AG04450 (cell line): ENCODE results near the gene SCAP. TPM values are rescaled to one million over a fixed set of nuclear protein-coding genes. Genes with fewer than 3 reads are reported as not detected.

ENCODE experiments used
- CTCF ChIA-PET: fragments of 300-600, 350-600 bp; formaldehyde crosslinking; extraction: SDS; loops from one replicate; lab custom pipeline; 2022; ENCODE audit warnings: antibody characterized with exemption, inconsistent platforms; lab: Charles Lee
- POLR2A ChIA-PET: fragments of 350-600 bp; formaldehyde crosslinking; extraction: SDS; loops from one replicate; lab custom pipeline; 2021; ENCODE audit warnings: antibody characterized with exemption, inconsistent platforms; lab: Yijun Ruan, JAX
- DNase-seq: peaks from one replicate; pipeline ENCODE4 v3.0.0-alpha.2; 2011; ENCODE audit warnings: low read depth, low spot score
- H3K27ac ChIP-seq: one replicate; pipeline ENCODE4 v1.5.1; 2012; ENCODE audit warnings: low read depth, low read length, control low read depth
- H3K27me3 ChIP-seq: one replicate; pipeline ENCODE4 v1.6.0; 2012; ENCODE audit warnings: low read length; ENCODE audit not compliant: control insufficient read depth, insufficient read depth
- H3K4me3 ChIP-seq: 2 replicates; pipeline ENCODE4 v1.5.1; 2011; ENCODE audit warnings: mild to moderate bottlenecking, low read depth, low read length, control low read depth
- H3K9me3 ChIP-seq: 2 replicates; pipeline ENCODE4 v1.5.1; 2012; ENCODE audit warnings: low read length; ENCODE audit not compliant: control insufficient read depth, insufficient read depth
- CTCF ChIP-seq: IDR thresholded peaks from 2 replicates; pipeline ENCODE4 v1.5.1; 2011; ENCODE audit warnings: low read depth, low read length, control low read depth, inconsistent platforms
- polyA plus RNA-seq: library from polyadenylated mRNA; depleted of rRNA; stranded (reverse); fragments of >200 nt; gene quantifications from 2 replicates; pipeline ENCODE4 v1.2.3, GENCODE V29; 2011

SCAP gene
- polyA plus RNA-seq, 1 experiment: 17.0 TPM

DNA sequence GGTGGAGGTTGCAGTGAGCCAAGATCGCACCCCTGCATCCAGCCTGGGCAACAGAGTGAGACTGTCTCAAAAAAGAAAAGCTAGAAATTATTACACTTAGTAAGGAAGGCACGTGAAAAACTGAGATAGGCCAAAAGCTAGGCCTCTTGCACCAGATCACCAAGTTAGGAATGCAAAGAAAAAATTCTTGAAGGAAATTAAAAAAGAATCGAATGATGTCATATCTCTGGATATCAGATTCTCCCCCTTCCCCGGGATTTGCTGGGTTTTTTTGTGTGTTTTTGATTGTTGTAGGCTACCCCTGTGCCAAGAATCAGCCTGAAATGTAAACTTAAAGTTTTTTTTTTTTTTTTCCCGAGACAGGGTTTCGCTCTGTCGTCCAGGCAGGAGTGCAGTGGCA lies 77.5 kb downstream of the SCAP start:
- ChIA-PET POLR2A (interaction anchor here (0.6 to 0.9 kb wide), 2 partner anchors 18 kb away, joined by 3 to 8 read pairs; partner anchors contain the start of gene PTPN23), CTCF (interaction anchor here (1.2 kb wide), 1 partner anchor 22 kb away, joined by 3 read pairs; no protein-coding TSS in a partner anchor)
- Histone ChIP-seq H3K9me3 (no peaks in the 10 kb centered on the region), H3K27ac (peak overlapping the region; percentile 75), H3K4me3 (no peak overlapping the region), H3K27me3 (no peaks in the 10 kb centered on the region)
- DNase-seq: peak; percentile 32
- TF ChIP-seq CTCF: no peak

DNA sequence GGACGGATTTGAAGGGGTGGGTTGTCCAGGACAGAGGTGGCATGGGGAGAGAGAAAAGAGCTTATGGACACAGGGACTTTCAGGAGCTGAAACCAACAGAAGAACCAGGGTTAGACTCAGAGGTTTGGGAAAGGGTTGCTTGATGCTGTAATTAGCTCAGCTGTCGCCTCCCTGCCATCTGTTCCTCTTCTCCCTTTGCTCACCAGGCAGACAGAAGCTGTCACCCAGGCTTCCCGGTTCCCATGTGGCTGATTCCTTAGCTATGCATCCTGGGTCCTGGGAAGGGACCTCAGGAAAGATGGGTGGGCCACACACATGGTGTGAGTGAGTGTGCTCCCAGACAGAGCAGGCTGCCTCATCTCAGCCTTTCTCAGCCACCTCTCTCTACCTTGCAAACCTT lies 80.9 kb downstream of the SCAP start:
- no peak for DNase-seq
- CTCF ChIA-PET: interaction anchor here (1.1 kb wide), 1 partner anchor 27 kb away, joined by 5 read pairs; no protein-coding TSS in a partner anchor
- TF ChIP-seq CTCF: no peak
- POLR2A ChIA-PET: interaction anchor here (0.6 to 1.3 kb wide), 2 partner anchors 14 to 16 kb away, joined by 6 to 8 read pairs; partner anchors contain the start of gene PTPN23
- no peaks in the 10 kb centered on the region for H3K27me3 ChIP-seq
- H3K27ac ChIP-seq: no peak overlapping the region
- H3K4me3 ChIP-seq: no peak overlapping the region
- no peaks in the 10 kb centered on the region for H3K9me3 ChIP-seq

DNA sequence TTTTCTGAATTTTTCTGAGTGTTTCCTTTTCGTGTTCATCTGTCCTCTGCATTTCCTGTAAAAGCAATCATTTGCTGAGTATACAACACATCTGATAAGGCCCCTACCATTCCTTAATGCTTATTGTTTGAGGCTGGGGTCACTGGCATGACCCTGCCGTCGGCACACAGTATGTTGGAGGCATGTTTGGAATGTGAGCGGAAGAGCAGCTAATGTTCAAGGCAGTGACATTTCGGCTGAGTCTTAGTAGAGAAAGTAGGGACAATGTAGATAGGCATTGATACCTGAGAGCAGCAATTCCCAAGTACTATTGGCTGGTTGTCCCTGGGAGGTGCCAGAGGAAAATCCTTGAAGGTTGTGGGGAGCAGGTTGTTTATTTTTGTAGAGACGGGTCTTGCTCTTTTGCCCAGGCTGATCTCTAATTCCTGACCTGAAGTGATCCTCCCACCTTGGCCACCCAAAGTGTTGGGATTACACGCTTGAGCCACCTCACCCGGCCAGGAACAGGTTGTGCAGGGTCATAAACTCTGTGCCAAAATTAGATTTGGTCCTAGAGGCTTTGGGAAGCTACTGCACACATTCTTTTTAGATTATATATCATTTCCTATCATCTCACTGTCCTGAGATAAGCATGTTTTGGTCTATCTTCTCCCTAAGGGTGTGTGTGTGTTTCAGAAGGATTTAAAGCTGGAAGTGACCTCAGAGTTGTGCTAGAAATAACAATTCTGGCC lies 81.4 kb downstream of the SCAP start:
- CTCF ChIA-PET: interaction anchor here (0.6 to 1.1 kb wide), 2 partner anchors 27 to 504 kb away, joined by 3 to 5 read pairs; no protein-coding TSS in a partner anchor
- no peaks in the 10 kb centered on the region for H3K27me3 ChIP-seq
- DNase-seq: no peak
- no peaks in the 10 kb centered on the region for H3K9me3 ChIP-seq
- no peak overlapping the region for H3K4me3 ChIP-seq
- TF ChIP-seq CTCF: no peak; the same call in 1 of the 2 replicates
- POLR2A ChIA-PET: interaction anchor here (0.6 to 1.3 kb wide), 2 partner anchors 14 to 15 kb away, joined by 6 to 8 read pairs; partner anchors contain the start of gene PTPN23
- no peak overlapping the region for H3K27ac ChIP-seq

GRCh38 chr3:47392933-47393332 lies 82.8 kb downstream of the SCAP start:
- DNase-seq: no peak
- no peak overlapping the region for H3K4me3 ChIP-seq
- H3K27me3 ChIP-seq: no peaks in the 10 kb centered on the region
- CTCF ChIA-PET: no interaction called here
- no peaks in the 10 kb centered on the region for H3K9me3 ChIP-seq
- H3K27ac ChIP-seq: no peak overlapping the region
- POLR2A ChIA-PET: no interaction called here
- no peak for TF ChIP-seq CTCF

GRCh38 chr3:47385796-47386195 lies 89.9 kb downstream of the SCAP start:
- no peak for TF ChIP-seq CTCF
- H3K9me3 ChIP-seq: no peaks in the 10 kb centered on the region; the same call in 1 of the 2 replicates
- no peaks in the 10 kb centered on the region for H3K27me3 ChIP-seq
- ChIA-PET CTCF (no interaction called here), POLR2A (no interaction called here)
- no peak overlapping the region for H3K27ac ChIP-seq
- no peak for DNase-seq
- H3K4me3 ChIP-seq: no peak overlapping the region
